Body of pancreas (tissue), 4 donors: Measurements from ENCODE around the gene CAVIN3. TPM values are rescaled to one million over a fixed set of nuclear protein-coding genes. Genes with fewer than 3 reads are reported as not detected.

Experiments
- ATAC-seq: fragments of 150-250 bp; one replicate; pipeline ENCODE4 v1.9.1; 2016
- DNase-seq, 4 donors: peaks; one replicate each; pipeline ENCODE4 v3.0.0-alpha.2; 2019
- H3K27ac ChIP-seq, 4 donors: fragments of 200-600 bp; sonication (generic); 1 replicate in 3 of 4; 2 replicates in 1 of 4; pipeline versions ENCODE4 v1.5.1 to v1.6.1; 2016 to 2019; ENCODE audit warnings: mild to moderate bottlenecking in 1 of 4, mixed read lengths in 1 of 4, moderate library complexity in 1 of 4
- H3K27me3 ChIP-seq, 2 donors: fragments of 200-600 bp; sonication (generic); one replicate each; pipeline ENCODE4 v1.6.0; 2016; ENCODE audit warnings: mild to moderate bottlenecking in 1 of 2
- H3K36me3 ChIP-seq, 2 donors: fragments of 200-600 bp; sonication (generic); replicated peaks in 1 of 2; 2 replicates each; pipeline ENCODE4 v1.5.1; 2016; ENCODE audit warnings: low read depth in 2 of 2; ENCODE audit not compliant: insufficient read depth in 1 of 2
- H3K4me1 ChIP-seq: fragments of 200-600 bp; sonication (generic); one replicate; pipeline ENCODE4 v1.6.0; 2016
- H3K4me3 ChIP-seq, 2 donors: fragments of 200-600 bp; sonication (generic); 1 replicate in 1 of 2; 2 replicates in 1 of 2; pipeline ENCODE4 v1.5.1; 2016 to 2019
- H3K9me3 ChIP-seq, 3 donors: fragments of 200-600 bp; sonication (generic); 1 replicate in 2 of 3; 2 replicates in 1 of 3; pipeline ENCODE4 v1.5.1; 2016
- CTCF ChIP-seq, 7 experiments: fragments of 450-650 bp in 4 of 7; fragments of 200-600 bp in 3 of 7; sonication (generic) in 3 of 7; IDR thresholded peaks; one replicate each; pipeline ENCODE4 v1.5.1; 2016 to 2019; ENCODE audit warnings: antibody characterized with exemption in 7 of 7
- POLR2A ChIP-seq, 3 donors: fragments of 450-650 bp; IDR thresholded peaks; one replicate each; pipeline ENCODE4 v1.6.1; 2016; ENCODE audit warnings: antibody characterized with exemption in 3 of 3, mild to moderate bottlenecking in 2 of 3
- whole genome bisulfite sequencing, 2 donors: methylation state at CpG; one replicate each; pipeline ENCODE4 v1.1.5; 2017; 5-methylcytosine and 5-hydroxymethylcytosine counted together
- intact Hi-C: fragments of 100-400 bp; cut with DNase I; formaldehyde crosslinking; loops from one replicate; pipeline ENCODE4 v1.15.1; 2023
- total RNA-seq, 2 donors: library from RNA; depleted of rRNA; stranded (reverse); fragments of >200 nt; gene quantifications; one replicate each; pipeline ENCODE4 v1.1.0, GENCODE V29; 2016

The CAVIN3 gene
- total RNA-seq, 2 donors from 2014 or later = 47.7 to 76.5 TPM

GRCh38 chr11:6321356-6321755 is 1.1 kb upstream of the CAVIN3 start:
- Histone ChIP-seq H3K36me3 (no peaks in the 10 kb centered on the region), H3K4me1 (peaks cover 67% of the 10 kb centered on the region), H3K9me3 (no peaks in the 10 kb centered on the region), H3K27me3 (no peaks in the 10 kb centered on the region), H3K27ac (peak overlapping the region; percentile 88 to 98 (median 94)), H3K4me3 (no peak overlapping the region)
- no peak for TF ChIP-seq CTCF (IDR thresholded peaks at IDR 0.05)
- TF ChIP-seq POLR2A (IDR thresholded peaks at IDR 0.05) = no peak
- DNase-seq (no peak), ATAC-seq (no peak)
- intact Hi-C loops = no loop called here
- 60 to 66% methylated on average over 12 of the region's 12 CpGs for WGBS, 2 donors

GRCh38 chr11:6319704-6320410 is 444 bp downstream of the CAVIN3 start:
- peak overlapping the region; percentile 88 to 98 (median 94) for H3K27ac ChIP-seq
- H3K27me3 ChIP-seq = no peaks in the 10 kb centered on the region
- intact Hi-C loops = no loop called here
- no peaks in the 10 kb centered on the region for H3K9me3 ChIP-seq
- peaks cover 69% of the 10 kb centered on the region for H3K4me1 ChIP-seq
- DNase-seq = peak; percentile 86 to 91 (median 89)
- WGBS, 2 donors = 20 to 39% methylated on average over 17 to 49 of the region's 50 CpGs
- no peaks in the 10 kb centered on the region for H3K36me3 ChIP-seq
- peak overlapping the region; percentile 3 to 48 for H3K4me3 ChIP-seq
- TF ChIP-seq POLR2A (IDR thresholded peaks at IDR 0.05) = peak; percentile 47 to 78 (median 67)
- TF ChIP-seq CTCF (IDR thresholded peaks at IDR 0.05) = no peak
- peak; percentile 84 for ATAC-seq

- intact Hi-C loops = no loop called here
- peaks cover 71% of the 10 kb centered on the region for H3K4me1 ChIP-seq
Observed at GRCh38 chr11:6319001-6319703, 1.1 kb downstream of the CAVIN3 start.

GRCh38 chr11:6318204-6318603 is 2.1 kb downstream of the CAVIN3 start:
- TF ChIP-seq POLR2A (IDR thresholded peaks at IDR 0.05) = no peak
- no peak for TF ChIP-seq CTCF (IDR thresholded peaks at IDR 0.05)
- DNase-seq (no peak), ATAC-seq (no peak)
- no peaks in the 10 kb centered on the region for H3K27me3 ChIP-seq
- H3K36me3 ChIP-seq = no peaks in the 10 kb centered on the region
- no peaks in the 10 kb centered on the region for H3K9me3 ChIP-seq
- H3K27ac ChIP-seq = peak overlapping the region; percentile 5 to 98 (median 94)
- 53 to 57% methylated on average over 4 of the region's 4 CpGs for WGBS, 2 donors
- no peak overlapping the region for H3K4me3 ChIP-seq
- H3K4me1 ChIP-seq = peaks cover 64% of the 10 kb centered on the region
- intact Hi-C loops = no loop called here

More at GRCh38 chr11:6319001-6319703, 1.1 kb downstream of the CAVIN3 start:
- Histone ChIP-seq H3K36me3 (no peaks in the 10 kb centered on the region), H3K9me3 (no peaks in the 10 kb centered on the region), H3K27me3 (no peaks in the 10 kb centered on the region), H3K27ac (peak overlapping the region; percentile 88 to 98 (median 94)), H3K4me3 (peak overlapping the region in 1 of 2 donors; percentile 8)
- ATAC-seq = peak; percentile 25
- peak; percentile 41 to 52 (median 46) for DNase-seq
- TF ChIP-seq CTCF (IDR thresholded peaks at IDR 0.05) (peak in 2 of 7 experiments; percentile 4 to 5), POLR2A (IDR thresholded peaks at IDR 0.05) (peak; percentile 13 to 59 (median 15))
- WGBS, 2 donors = 39 to 50% methylated on average over 8 to 34 of the region's 37 CpGs
